CD4-positive, alpha-beta T cell treated with Interferon alpha-2 for 1 hour (primary cell): Measurements from ENCODE around the gene KIFC3.
A peak's percentile ranks its signal among the peaks of the same experiment; 100 is the strongest.
"Not testable (repeated sequence)": the region's sequence is repeated elsewhere in the genome, so short reads cannot be mapped to it uniquely, and the experiment has no call there.

Source experiments
- DNase-seq, 2 donors: peaks; one replicate each; pipeline ENCODE4 v3.0.0-alpha.2; 2020 to 2022

KIFC3 gene

DNA sequence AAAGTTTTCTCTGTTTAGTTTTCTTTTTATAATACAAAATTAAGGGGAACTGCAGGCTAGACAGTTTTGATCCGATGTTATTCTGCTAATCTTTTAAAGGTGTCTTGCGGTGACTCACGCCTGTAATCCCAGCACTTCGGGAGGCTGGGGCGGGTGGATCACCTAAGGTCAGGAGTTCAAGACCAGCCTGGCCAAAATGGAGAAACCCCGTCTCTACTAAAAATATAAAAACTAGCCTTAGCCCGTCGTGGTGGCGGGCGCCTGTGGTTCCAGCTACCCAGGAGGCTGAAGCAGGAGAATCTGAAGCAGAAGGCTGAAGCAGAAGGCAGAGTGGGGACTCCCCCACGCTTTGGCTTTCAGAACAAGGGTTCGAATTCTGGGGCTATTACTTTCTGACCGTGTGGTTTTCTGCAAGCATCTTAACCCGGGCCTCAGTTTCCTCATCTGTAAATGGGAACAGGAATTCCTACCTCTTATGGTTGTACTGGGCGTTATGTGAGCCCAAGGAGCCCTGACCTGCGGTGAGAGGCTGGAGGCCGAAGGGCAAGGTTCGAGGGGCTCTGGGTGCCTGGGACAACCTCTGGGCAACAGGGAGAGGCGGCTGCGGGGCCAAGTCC is 67.9 kb downstream of the KIFC3 start:
- DNase-seq = no peak

- DNase-seq = no peak
Observed at GRCh38 chr16:57732714-57733113, 69.6 kb downstream of the KIFC3 start.

- DNase-seq = no peak
Observed at GRCh38 chr16:57732037-57732436, 70.3 kb downstream of the KIFC3 start.

- no peak for DNase-seq
Observed at GRCh38 chr16:57730771-57731730, 71.2 kb downstream of the KIFC3 start.

DNA sequence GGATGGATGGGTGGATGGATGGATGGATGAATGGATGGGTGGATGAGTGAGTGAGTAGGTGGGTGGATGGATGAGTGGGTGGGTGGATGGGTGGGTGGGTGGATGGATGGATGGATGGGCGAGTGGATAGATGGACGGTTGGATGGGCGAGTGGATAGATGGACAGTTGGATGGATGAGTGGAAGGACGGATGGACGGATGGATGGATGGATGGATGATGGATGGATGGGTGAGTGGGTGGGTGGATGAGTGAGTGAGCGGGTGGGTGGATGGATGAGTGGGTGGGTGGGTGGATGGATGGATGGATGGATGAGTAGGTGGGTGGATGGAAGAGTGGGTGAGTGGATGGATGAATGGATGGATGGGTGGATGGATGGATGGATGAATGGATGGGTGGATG is 72.4 kb downstream of the KIFC3 start:
- not testable (repeated sequence) for DNase-seq

DNA sequence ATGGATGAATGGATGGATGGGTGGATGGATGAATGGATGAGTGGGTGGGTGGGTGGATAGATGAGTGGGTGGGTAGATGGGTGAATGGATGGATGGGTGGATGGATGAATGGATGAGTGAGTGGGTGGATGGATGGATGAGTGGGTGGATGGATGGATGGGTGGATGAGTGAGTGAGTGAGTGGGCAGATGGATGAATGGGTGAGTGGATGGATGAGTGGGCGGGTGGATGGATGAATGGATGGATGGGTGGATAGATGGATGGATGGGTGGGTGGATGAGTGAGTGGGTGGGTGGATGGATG is 73.2 kb downstream of the KIFC3 start:
- no peak for DNase-seq

GRCh38 chr16:57728336-57729181 is 73.7 kb downstream of the KIFC3 start:
- DNase-seq = no peak

- DNase-seq = no peak
Observed at GRCh38 chr16:57727610-57728009, 74.7 kb downstream of the KIFC3 start.

GRCh38 chr16:57726433-57726947 is 75.8 kb downstream of the KIFC3 start:
- no peak for DNase-seq

- DNase-seq = no peak
Observed at GRCh38 chr16:57725976-57726375, 76.3 kb downstream of the KIFC3 start.

GRCh38 chr16:57725554-57725953 is 76.7 kb downstream of the KIFC3 start:
- no peak for DNase-seq

GRCh38 chr16:57725151-57725550 is 77.1 kb downstream of the KIFC3 start:
- DNase-seq = no peak

GRCh38 chr16:57724531-57724930 is 77.8 kb downstream of the KIFC3 start:
- DNase-seq = no peak

GRCh38 chr16:57723170-57723569 is 79.1 kb downstream of the KIFC3 start:
- no peak for DNase-seq

GRCh38 chr16:57722651-57723050 is 79.6 kb downstream of the KIFC3 start:
- no peak for DNase-seq

DNA sequence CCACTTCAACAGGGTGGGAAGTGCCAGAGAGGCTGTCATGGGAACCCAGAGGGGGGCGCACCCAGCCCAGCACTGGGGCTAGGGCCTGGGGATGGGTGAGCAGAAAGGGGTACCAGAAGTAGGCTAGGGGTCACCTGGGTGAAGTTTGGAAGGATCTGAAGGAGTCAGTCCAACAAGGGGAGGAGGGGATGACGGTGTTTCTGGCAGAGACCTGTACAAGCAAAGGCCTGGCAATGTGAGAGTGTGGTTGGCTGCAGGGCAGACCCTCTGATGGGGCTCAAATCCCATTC is 80.1 kb downstream of the KIFC3 start:
- no peak for DNase-seq

DNA sequence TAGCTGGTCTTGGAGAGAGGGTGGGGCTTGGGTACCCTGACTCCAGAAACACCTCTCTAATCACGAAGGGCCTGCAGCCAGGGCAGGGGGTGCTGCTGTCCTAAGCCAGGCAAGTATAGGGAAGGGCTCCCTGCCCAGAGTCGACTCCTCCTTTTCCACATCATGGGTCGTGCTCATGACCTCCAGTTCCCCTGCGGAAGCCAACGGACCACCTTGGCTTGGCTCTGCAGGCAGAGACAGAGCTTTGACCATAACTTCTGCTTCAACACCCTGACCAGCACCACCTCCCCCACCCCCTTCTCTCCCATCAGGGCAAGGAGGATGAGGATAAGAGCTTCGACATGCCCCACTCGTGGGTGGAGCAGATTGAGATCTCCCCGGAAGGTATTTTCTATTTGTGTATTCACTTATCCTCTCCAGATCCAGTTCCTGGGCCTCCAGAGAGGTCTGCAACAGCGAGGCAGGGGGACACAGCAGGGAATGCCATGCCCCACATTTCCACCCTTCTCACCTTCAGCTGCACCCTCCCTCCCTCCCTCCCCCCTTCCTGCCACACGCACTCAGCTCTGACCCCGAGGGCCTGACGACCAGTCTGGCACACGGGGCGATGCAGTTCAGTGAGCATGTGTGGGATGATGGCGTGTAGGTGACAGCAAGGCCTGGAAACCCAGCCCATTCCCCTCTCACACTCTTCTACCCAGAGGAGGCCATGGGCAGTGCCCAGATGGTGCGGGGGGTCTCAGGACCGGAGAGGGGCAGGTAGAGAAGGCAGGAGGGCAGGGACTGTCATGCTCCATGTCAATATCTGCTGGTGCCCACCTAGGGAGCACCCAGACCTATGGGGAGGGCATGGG is 80.7 kb downstream of the KIFC3 start:
- DNase-seq = no peak

DNA sequence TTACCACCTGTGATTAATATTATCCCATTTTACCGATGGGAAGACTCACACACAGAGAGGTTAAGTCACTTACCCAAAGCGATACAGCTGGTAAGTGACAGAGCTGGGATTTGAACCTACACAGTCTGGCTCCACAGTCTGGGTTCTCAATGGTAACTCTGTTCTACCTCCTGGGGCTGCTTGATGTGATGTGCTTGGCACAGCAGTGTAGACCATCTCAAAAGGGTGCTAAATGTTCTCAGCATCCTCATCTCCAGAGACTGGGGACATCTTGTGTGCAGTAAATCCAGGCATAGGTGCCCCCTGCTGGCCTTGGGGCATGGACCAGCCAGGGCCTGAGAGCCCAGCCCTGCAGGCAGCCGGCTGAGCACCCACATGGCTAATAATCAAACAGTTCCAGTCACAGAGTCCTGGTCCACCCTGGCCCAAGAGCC is 82.1 kb downstream of the KIFC3 start:
- peak; percentile 48 to 57 for DNase-seq

DNA sequence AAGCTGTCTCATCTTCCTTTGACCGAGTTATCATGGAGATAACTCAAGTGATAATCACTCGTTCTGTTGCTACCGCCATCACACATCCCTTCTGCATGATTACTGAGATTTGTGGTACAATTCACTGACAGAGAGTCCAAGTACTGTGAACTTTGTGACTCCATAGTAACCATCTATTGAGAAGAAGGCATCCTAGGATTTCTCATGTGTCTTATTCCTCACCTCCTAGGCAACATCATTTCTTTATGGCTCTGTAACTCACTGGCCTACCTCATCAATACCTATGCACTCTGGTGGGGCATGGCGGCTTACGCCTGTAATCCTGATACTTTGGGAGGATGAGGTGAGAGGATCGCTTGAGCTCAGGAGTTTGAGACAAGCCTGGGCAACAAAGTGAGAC is 88.2 kb downstream of the KIFC3 start:
- DNase-seq = no peak

DNA sequence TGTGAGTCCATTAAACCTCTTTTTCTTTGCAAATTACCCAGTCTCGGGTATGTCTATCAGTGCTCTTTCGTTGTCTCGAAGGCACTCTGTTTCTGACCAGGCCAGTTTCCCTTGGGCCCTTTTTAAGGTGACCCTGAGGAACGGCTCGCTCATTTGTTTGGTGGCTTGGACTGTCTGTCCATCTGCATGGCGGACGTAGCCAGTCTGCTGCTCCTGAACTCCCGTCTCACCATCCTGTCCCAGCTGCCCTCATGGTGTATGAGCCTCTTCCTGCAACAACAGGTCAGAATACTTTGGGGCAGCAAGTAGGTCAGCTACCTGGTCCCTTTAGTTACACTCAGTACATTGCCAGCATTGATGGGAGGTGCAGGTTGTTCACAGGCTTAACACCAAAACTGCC is 88.7 kb downstream of the KIFC3 start:
- no peak for DNase-seq

GRCh38 chr16:57712569-57712968 is 89.7 kb downstream of the KIFC3 start:
- not testable (repeated sequence) for DNase-seq

- no peak for DNase-seq
Observed at GRCh38 chr16:57711993-57712392, 90.3 kb downstream of the KIFC3 start.

DNA sequence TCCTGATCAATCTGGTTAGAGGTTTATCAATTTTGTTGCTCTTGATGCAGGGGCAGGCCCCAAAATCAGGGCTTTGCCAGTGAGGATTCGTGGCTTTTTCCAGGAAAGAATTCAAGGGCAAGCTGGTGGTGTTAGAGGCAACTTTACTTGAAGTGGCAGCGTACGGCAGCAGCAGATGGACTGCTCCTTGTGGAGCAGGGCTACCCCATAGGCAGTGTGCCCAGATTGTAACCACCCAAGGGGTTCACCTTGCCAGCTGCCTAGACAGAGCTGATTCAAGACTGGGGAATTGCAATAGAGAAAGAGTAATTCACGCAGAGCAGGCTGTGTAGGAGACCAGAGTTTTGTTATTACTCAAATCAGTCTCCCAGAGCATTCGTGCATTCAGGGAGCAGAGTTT is 90.9 kb downstream of the KIFC3 start:
- no peak for DNase-seq
